ENCODE measurements around the gene RELN.

- TF ChIP-seq CTCF (IDR thresholded peaks at IDR 0.05) (no peak), POLR2A (IDR thresholded peaks at IDR 0.05) (no peak)
Observed at GRCh38 chr7:103549786-103550185, 439.7 kb downstream of the RELN start.

All from testis (tissue), 2 donors.